VCaP (cell line): Measurements from ENCODE around the gene LILRB3.

Source experiments
- H3K27ac ChIP-seq: fragments of 450-650 bp; 2 replicates; pipeline ENCODE4 v1.5.1; 2017
- TF ChIP-seq, protein P1 (sequence below): fragments of 450-650 bp; conservative IDR thresholded peaks from 2 replicates; pipeline ENCODE4 v1.5.1; 2017; ENCODE audit warnings: mild to moderate bottlenecking, moderate library complexity

The LILRB3 gene

DNA sequence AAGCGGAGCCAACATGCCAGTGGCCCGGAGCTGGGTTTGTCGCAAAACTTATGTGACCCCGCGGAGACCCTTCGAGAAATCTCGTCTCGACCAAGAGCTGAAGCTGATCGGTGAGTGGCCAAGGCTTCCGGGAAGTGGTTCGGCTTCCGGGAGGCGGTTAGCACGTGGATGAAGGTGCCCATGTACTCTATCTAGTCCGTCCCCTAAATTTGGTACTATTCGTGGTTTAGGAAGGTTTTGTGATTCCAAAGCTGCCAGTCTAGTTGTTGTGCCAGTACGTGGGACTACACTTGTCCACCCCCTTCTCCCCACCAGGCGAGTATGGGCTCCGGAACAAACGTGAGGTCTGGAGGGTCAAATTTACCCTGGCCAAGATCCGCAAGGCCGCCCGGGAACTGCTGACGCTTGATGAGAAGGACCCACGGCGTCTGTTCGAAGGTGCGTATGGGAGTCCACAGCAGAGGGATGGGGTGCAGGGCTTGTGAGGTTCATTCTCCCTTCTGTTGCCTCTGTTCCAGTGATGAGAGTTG is 21.6 kb downstream of the LILRB3 start:
- TF ChIP-seq, protein P1, sequence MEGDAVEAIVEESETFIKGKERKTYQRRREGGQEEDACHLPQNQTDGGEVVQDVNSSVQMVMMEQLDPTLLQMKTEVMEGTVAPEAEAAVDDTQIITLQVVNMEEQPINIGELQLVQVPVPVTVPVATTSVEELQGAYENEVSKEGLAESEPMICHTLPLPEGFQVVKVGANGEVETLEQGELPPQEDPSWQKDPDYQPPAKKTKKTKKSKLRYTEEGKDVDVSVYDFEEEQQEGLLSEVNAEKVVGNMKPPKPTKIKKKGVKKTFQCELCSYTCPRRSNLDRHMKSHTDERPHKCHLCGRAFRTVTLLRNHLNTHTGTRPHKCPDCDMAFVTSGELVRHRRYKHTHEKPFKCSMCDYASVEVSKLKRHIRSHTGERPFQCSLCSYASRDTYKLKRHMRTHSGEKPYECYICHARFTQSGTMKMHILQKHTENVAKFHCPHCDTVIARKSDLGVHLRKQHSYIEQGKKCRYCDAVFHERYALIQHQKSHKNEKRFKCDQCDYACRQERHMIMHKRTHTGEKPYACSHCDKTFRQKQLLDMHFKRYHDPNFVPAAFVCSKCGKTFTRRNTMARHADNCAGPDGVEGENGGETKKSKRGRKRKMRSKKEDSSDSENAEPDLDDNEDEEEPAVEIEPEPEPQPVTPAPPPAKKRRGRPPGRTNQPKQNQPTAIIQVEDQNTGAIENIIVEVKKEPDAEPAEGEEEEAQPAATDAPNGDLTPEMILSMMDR, result no peak
- H3K27ac ChIP-seq, result peak overlapping the region; percentile 98

DNA sequence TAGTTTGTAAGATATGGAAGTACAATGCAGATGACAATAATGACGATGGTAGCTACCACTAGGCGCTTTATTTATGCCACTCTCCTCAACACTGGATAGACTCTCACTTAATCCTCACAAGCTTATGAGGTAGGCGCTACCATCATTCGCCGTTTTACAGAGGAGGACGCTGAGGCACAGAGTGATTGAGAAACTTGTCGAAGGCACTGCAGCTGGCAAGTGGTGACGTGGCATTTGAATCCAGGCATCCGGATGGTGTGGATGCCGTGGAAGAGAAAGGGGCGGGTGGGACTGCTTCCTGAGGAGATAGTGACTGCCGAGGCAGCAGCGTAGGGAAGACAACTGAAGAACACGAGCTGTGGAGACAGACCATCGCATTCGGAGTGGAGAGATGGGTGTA is 23.4 kb downstream of the LILRB3 start:
- TF ChIP-seq, protein P1, result no peak
- H3K27ac ChIP-seq, result peak overlapping the region; percentile 98

DNA sequence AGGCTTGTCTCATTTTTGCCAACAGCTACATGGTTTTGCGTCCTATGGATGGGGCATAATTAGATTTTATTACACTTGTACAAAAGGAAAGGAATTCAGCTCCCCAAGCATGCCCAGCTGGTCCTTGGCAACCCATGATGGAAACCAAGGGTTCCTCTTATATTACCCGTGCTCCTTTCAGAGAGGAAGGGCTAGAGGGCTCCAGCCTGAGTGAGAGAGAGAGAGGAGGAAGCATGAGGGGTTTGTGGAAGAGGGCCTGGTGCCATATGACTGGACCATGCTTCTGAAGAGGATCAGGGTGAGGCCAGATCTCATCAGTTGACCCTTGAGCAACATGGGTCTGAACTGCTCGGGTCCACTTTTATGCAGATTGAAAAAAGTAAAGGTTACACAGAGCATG is 25.7 kb downstream of the LILRB3 start:
- TF ChIP-seq, protein P1, result no peak
- no peak overlapping the region for H3K27ac ChIP-seq

DNA sequence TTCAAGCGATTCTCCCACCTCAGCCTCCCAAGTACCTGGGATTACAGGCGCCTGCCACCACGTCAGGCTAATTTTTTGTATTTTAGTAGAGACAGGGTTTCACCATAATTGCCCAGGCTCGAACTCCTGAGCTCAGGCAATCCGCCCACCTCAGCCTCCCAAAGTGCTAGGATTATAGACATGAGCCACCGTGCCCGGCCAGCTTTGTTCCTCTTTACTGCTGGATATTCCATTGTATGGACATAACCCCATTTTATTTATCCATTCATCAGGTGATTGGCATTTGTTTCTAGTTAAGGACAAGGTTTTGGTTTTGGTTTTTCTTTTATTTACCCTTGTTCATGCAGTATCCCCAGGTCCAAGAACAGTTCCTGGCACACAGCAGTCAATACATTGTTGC is 26.3 kb downstream of the LILRB3 start:
- no peak overlapping the region for H3K27ac ChIP-seq
- TF ChIP-seq, protein P1, result no peak

DNA sequence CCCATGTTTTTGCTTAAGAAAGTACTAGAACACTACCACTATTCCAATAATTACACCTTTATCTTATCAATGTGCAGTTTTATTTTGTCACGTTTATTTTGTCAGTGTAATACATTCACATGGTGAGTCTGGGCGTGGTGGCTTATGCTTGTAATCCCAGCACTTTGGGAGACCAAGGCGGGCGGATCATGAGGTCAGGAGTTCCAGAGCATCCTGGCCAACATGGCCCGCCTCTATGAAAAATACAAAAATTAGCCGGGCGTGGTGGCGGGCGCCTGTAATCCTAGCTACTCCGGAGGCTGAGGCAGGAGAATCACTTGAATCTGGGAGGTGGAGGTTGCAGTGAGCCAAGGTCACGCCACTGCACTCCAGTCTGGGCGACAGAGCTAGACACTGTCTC is 28.3 kb downstream of the LILRB3 start:
- H3K27ac ChIP-seq, result 0 out of 2 replicates have a peak overlapping the region, but pooled peaks have one; percentile 9

DNA sequence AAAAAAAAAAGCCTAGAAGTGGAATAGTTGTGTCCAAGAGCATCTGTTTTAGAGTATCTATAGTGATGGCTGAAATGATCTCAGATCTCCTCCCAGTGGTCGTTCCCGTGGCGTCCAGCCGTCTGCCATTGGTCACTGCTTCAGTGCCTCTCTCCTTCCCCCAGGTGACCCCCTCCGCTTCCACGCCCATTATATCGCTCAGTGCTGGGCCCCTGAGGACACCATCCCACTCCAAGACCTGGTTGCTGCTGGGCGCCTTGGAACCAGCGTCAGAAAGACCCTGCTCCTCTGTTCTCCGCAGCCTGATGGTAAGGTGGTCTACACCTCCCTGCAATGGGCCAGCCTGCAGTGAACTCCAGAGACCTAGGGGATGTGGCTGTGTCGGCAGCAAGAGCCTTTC is 29.8 kb downstream of the LILRB3 start:
- H3K27ac ChIP-seq, result peak overlapping the region; percentile 97

DNA sequence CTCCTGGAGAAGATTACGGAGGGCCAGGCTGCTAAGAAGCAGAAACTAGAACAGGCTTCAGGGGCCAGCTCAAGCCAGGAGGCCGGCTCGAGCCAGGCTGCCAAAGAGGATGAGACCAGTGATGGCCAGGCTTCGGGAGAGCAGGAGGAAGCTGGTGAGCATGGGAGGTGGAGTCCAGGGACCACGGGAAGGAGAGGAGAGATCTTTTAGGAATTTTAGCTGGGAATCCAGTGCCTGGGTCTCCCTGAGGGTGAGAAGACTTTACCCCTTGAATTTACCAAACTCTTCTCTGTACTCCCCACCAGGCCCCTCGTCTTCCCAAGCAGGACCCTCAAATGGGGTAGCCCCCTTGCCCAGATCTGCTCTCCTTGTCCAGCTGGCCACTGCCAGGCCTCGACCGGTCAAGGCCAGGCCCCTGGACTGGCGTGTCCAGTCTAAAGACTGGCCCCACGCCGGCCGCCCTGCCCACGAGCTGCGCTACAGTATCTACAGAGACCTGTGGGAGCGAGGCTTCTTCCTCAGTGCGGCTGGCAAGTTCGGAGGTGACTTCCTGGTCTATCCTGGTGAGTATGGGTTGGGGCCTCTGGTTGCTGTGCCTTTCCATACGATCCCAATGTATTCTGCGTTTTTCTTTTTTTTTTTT is 30.9 kb downstream of the LILRB3 start:
- TF ChIP-seq, protein P1, result no peak
- H3K27ac ChIP-seq, result peak overlapping the region; percentile 97

More for the DNA sequence above, 29.8 kb downstream of the LILRB3 start:
- TF ChIP-seq, protein P1, result no peak
